HG03095 (cell line): ENCODE data around the gene CPAMD8.

Source experiments
- ATAC-seq: cut with Tn5 transposase; IDR thresholded peaks from one replicate; pipeline ENCODE4 v1.9.1; 2021; ENCODE audit warnings: moderate library complexity; ENCODE audit not compliant: unreplicated experiment

CPAMD8 gene

DNA sequence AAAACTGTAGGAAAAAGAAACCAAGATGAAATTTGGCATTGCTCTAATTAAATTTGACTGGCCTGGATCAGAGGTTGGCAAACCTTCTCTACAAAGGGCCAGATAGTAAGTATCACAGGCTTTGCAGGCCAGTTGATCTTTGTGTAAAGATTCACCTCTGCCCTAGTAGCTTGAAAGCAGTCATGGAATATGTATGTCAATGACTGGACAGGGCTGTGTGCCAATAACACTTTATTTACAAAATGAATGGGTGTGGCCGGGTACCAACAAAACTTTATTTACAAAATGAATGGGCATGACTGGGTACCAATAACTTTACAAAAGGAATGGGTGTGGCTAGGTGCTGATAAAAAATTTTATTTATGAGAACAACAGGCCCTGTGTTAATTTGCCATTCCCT lies 177.4 kb downstream of the CPAMD8 start:
- ATAC-seq, result no peak

DNA sequence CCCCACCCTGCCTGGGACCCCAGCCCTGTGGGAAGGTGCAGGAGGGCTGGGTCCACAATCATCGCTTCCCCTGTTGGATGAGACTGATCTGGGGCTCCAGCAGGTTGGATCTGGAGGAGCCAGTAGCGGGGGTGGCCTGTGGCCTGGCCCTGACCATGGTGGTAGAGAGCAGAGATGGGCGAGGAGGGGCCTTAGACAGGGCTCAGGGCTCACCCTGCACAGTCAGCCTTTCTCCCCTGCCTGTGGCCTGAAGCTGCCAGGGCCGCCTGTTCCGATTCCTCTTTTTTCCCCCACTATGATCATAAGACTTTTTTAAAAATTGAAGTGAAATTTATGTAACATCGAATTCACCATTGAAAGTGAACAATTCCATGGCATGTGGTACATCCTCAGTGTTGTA lies 179.2 kb downstream of the CPAMD8 start:
- no peak for ATAC-seq

DNA sequence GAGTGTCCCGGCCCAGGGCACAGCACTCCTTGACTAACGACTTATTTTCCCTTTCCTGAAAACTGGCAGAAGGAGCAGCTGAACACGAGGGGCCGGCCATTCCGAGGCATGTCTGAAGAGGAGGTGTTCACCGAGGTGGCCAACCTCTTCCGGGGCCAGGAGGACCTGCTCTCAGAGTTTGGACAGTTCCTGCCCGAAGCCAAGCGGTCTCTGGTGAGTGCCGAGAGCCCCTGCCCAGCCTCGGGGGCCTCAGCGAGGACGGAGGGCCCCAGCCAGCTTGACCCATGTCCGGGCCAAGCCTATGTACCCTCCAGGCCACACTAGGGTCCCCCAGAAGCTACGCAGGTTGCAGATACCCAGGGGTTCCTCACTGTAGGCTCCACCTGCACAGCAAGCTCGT lies 179.7 kb downstream of the CPAMD8 start:
- ATAC-seq, result no peak
